OCI-LY7 (cell line): ENCODE measurements around the gene POU4F3.

ENCODE experiments used
- CTCF ChIP-seq: fragments of 200-600 bp; sonication (generic); conservative IDR thresholded peaks from 2 replicates; pipeline ENCODE4 v1.5.1; 2014; ENCODE audit warnings: mild to moderate bottlenecking, antibody characterized with exemption, low read length, moderate library complexity, mixed read lengths
- EZH2phosphoT487 ChIP-seq: fragments of 200-600 bp; sonication (generic); IDR thresholded peaks from 2 replicates; pipeline ENCODE4 v1.6.1; 2018; ENCODE audit warnings: low read depth, borderline replicate concordance, mild to moderate bottlenecking, mixed run types, antibody characterized with exemption, low read length, moderate library complexity, mixed read lengths

DNA sequence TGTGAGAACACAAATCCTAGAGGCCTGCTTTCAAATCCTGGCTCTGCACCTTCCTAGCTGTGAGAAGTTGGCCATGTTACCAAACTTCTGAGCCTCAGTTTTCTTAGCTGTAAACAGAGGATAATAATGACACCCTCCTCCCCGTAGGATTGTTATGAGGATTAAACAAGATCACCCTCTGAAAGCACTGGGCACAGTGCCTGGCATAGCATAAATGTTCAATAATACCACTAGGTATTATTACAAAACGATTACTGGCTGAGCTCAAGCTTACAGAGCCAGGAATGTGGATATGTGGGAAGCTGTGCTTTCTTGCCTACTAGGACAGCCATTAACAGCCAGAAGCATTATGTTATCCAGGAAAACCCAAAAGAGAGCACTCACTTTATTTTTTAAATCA is 30.8 kb upstream of the POU4F3 start:
- TF ChIP-seq CTCF (no peak), EZH2phosphoT487 (no peak)
